ENCODE results near the gene BHLHA15.

GRCh38 chr7:98178321-98178720, 32.9 kb upstream of the BHLHA15 start:
- no peak for TF ChIP-seq SP1 (IDR thresholded peaks at IDR 0.05)
- no peak for TF ChIP-seq PKNOX1 (IDR thresholded peaks at IDR 0.05)
- no peak for TF ChIP-seq FOXA1 (IDR thresholded peaks at IDR 0.05)
- TF ChIP-seq ELF4 (IDR thresholded peaks at IDR 0.05) = no peak
- no peak for TF ChIP-seq SUZ12 (IDR thresholded peaks at IDR 0.05)
- TF ChIP-seq FOXK2 (IDR thresholded peaks at IDR 0.05) = no peak
- TF ChIP-seq BHLHE40 (IDR thresholded peaks at IDR 0.05; ENCODE audit: borderline replicate concordance) = no peak
- TF ChIP-seq TARDBP (IDR thresholded peaks at IDR 0.05) = no peak
- TF ChIP-seq NFRKB (IDR thresholded peaks at IDR 0.05) = no peak
- TF ChIP-seq FOXM1 (IDR thresholded peaks at IDR 0.05; ENCODE audit: borderline replicate concordance) = no peak
